OCI-LY7 (cell line): ENCODE measurements around the gene CBLN2.

Source experiments
- EZH2phosphoT487 ChIP-seq: fragments of 200-600 bp; sonication (generic); IDR thresholded peaks from 2 replicates; pipeline ENCODE4 v1.6.1; 2018; ENCODE audit warnings: low read depth, borderline replicate concordance, mild to moderate bottlenecking, mixed run types, antibody characterized with exemption, low read length, moderate library complexity, mixed read lengths
- TF ChIP-seq, protein P1 (sequence below): fragments of 200-600 bp; sonication (generic); conservative IDR thresholded peaks from 2 replicates; pipeline ENCODE4 v1.5.1; 2014; ENCODE audit warnings: mild to moderate bottlenecking, antibody characterized with exemption, low read length, moderate library complexity, mixed read lengths

DNA sequence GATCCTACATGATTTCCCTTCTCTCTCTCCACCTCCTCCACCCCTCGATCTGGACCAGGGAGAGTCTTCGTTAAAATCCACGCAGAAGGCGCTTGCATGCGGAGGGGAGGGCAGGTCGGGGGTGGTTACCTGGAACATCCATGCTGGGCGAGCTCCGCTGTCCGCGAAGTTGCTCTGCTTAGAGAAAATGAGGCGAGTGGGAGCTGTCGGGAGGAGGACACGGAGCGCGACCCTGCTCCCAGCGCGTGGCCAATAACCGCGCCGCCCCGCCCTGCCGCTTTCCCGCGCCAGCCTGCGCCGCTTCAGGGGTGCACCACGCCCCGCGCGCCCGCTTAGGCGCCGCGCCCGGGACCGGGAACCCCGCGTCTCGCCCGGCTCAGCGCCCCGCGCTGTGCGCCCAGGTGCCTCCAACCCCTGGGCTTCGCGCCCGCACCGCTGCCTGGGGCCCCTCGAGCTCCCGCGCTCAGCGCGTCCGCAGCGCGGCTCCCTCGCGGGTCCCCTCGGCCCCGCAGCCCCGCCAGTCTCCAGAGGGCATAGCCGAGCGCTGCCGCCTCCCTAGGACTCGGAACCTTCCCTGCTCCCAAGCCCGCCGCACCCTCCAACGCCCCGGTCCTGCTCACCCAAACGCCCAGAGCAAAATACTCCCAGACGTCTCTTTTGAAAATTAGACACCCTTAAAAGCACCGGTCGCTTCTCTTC is 636 bp downstream of the CBLN2 start:
- TF ChIP-seq, protein P1, sequence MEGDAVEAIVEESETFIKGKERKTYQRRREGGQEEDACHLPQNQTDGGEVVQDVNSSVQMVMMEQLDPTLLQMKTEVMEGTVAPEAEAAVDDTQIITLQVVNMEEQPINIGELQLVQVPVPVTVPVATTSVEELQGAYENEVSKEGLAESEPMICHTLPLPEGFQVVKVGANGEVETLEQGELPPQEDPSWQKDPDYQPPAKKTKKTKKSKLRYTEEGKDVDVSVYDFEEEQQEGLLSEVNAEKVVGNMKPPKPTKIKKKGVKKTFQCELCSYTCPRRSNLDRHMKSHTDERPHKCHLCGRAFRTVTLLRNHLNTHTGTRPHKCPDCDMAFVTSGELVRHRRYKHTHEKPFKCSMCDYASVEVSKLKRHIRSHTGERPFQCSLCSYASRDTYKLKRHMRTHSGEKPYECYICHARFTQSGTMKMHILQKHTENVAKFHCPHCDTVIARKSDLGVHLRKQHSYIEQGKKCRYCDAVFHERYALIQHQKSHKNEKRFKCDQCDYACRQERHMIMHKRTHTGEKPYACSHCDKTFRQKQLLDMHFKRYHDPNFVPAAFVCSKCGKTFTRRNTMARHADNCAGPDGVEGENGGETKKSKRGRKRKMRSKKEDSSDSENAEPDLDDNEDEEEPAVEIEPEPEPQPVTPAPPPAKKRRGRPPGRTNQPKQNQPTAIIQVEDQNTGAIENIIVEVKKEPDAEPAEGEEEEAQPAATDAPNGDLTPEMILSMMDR = no peak
- no peak for TF ChIP-seq EZH2phosphoT487
